HFFc6 (cell line): ENCODE data around the gene HINT3. TPM values are rescaled to one million over a fixed set of nuclear protein-coding genes. Genes with fewer than 3 reads are reported as not detected.
"Not testable (repeated sequence)": the region's sequence is repeated elsewhere in the genome, so short reads cannot be mapped to it uniquely, and the experiment has no call there.

Experiments used
- DNase-seq: peaks from one replicate; pipeline ENCODE4 v3.0.0-alpha.2; 2018
- H3K27ac Mint-ChIP-seq: 2 replicates; pipeline ENCODE4 v1.8.0; 2020; ENCODE audit warnings: mild to moderate bottlenecking, mixed read lengths
- H3K27me3 Mint-ChIP-seq: 2 replicates; pipeline ENCODE4 v1.8.0; 2021; ENCODE audit warnings: mild to moderate bottlenecking, moderate library complexity, mixed read lengths; ENCODE audit not compliant: insufficient read depth
- H3K36me3 Mint-ChIP-seq: 2 replicates; pipeline ENCODE4 v1.8.0; 2021; ENCODE audit warnings: low read depth, mixed read lengths
- H3K4me1 Mint-ChIP-seq: 2 replicates; pipeline ENCODE4 v1.8.0; 2020; ENCODE audit warnings: low read depth, mixed read lengths
- H3K4me3 Mint-ChIP-seq: 2 replicates; pipeline ENCODE4 v1.8.0; 2020; ENCODE audit warnings: mild to moderate bottlenecking, moderate library complexity, mixed read lengths
- H3K9me3 Mint-ChIP-seq: 2 replicates; pipeline ENCODE4 v1.8.0; 2020; ENCODE audit warnings: mild to moderate bottlenecking, mixed read lengths
- CTCF ChIP-seq: fragments of 200-600 bp; sonication (generic); IDR thresholded peaks from 2 replicates; pipeline ENCODE4 v1.5.0; 2021; ENCODE audit warnings: antibody characterized with exemption, mild to moderate bottlenecking
- total RNA-seq, 6 experiments: library from RNA; stranded (reverse); fragmentation: NEBNext Ultra II Directional; extraction: Animal tissue kit (Norgen Biotek cat#: 25700); gene quantifications; 2 replicates in 1 of 6; 3 replicates in 5 of 6; pipeline ENCODE4 v1.2.3, GENCODE V29; 2021

The HINT3 gene
- total RNA-seq, 6 experiments from 2014 or later = 11.0 to 14.4 (median 12.3) TPM

- Mint-ChIP-seq H3K27ac (no peak overlapping the region), H3K9me3 (no peaks in the 10 kb centered on the region), H3K4me3 (no peak overlapping the region), H3K4me1 (peaks cover 7% of the 10 kb centered on the region; the same call in 1 of the 2 replicates), H3K27me3 (peaks cover 3% of the 10 kb centered on the region; the same call in 1 of the 2 replicates), H3K36me3 (peaks cover 5% of the 10 kb centered on the region; the same call in 1 of the 2 replicates)
- TF ChIP-seq CTCF = no peak
- DNase-seq = no peak
These were observed 10.0 kb downstream of the HINT3 start for GRCh38 chr6:125966569-125966968.

DNA sequence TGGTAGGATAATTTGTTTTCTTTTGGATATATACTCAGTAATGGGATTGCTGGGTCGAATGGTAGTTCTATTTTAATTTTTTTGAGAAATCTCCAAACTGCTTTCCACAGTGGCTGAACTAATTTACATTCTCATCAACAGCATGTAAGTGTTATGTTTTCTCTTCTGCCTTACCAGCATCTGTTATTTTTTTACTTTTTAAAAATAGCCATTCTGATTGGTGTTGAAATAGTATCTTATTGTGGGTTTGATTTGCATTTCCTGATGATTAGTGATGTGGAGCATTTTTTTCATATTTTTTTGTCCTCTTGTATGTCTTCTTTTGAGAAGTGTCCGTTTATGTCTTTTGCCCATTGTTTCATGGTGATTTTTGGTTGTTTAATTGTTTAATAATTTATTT, 11.9 kb downstream of the HINT3 start:
- no peak for TF ChIP-seq CTCF
- no peak overlapping the region for H3K4me3 Mint-ChIP-seq
- DNase-seq = no peak
- peaks cover 7% of the 10 kb centered on the region; the same call in 1 of the 2 replicates for H3K4me1 Mint-ChIP-seq
- no peaks in the 10 kb centered on the region for H3K27me3 Mint-ChIP-seq
- no peak overlapping the region for H3K27ac Mint-ChIP-seq
- H3K9me3 Mint-ChIP-seq = no peaks in the 10 kb centered on the region
- H3K36me3 Mint-ChIP-seq = peaks cover 5% of the 10 kb centered on the region; the same call in 1 of the 2 replicates

GRCh38 chr6:125970760-125971159, 14.2 kb downstream of the HINT3 start:
- peaks cover 5% of the 10 kb centered on the region; the same call in 1 of the 2 replicates for H3K36me3 Mint-ChIP-seq
- H3K9me3 Mint-ChIP-seq = no peaks in the 10 kb centered on the region
- peaks cover 7% of the 10 kb centered on the region; the same call in 1 of the 2 replicates for H3K4me1 Mint-ChIP-seq
- H3K27me3 Mint-ChIP-seq = no peaks in the 10 kb centered on the region
- DNase-seq = no peak
- H3K4me3 Mint-ChIP-seq = no peak overlapping the region
- TF ChIP-seq CTCF = no peak
- H3K27ac Mint-ChIP-seq = no peak overlapping the region

GRCh38 chr6:125972478-125972877, 15.9 kb downstream of the HINT3 start:
- DNase-seq, H3K9me3 Mint-ChIP-seq, H3K4me3 Mint-ChIP-seq, H3K27ac Mint-ChIP-seq, H3K4me1 Mint-ChIP-seq, H3K27me3 Mint-ChIP-seq, H3K36me3 Mint-ChIP-seq: not testable (repeated sequence)

DNA sequence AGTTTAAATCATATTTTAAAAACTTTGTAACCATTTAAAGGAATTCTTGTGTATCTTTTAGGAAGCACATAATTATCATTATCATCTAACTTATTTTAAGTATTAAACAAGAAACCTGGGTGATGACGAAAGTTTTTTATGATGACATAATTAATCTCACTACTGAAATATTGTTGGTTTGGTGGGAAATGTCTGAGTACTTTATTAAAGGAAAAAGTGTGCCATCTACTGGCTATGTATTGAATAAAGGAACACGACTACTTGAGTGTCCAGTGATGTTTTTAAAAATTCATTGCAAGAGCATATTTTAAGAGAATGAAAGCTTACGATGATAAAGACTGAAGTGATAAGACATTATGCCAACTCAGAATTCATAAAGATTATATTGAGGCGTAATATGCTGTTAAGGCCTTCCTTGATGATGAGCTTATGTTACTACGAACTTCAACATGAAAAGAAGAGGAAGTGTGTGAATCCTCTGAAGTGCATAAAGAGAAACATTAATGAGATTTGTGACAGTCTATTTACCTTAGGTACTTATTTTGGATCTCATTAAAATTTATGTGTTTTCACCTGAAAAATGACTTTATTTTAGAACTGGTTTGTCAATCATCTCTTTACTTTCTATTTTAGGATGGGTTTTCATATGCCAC, 17.8 kb downstream of the HINT3 start:
- Mint-ChIP-seq H3K27ac (no peak overlapping the region), H3K36me3 (no peaks in the 10 kb centered on the region), H3K9me3 (no peaks in the 10 kb centered on the region), H3K4me3 (no peak overlapping the region), H3K27me3 (no peaks in the 10 kb centered on the region), H3K4me1 (no peaks in the 10 kb centered on the region)
- peak; percentile 84 for TF ChIP-seq CTCF
- peak; percentile 59 for DNase-seq

- no peak for TF ChIP-seq CTCF
- H3K4me3 Mint-ChIP-seq = no peak overlapping the region
- H3K27me3 Mint-ChIP-seq = no peaks in the 10 kb centered on the region
- H3K27ac Mint-ChIP-seq = no peak overlapping the region
- no peaks in the 10 kb centered on the region for H3K36me3 Mint-ChIP-seq
- no peak for DNase-seq
- no peaks in the 10 kb centered on the region for H3K9me3 Mint-ChIP-seq
- H3K4me1 Mint-ChIP-seq = no peaks in the 10 kb centered on the region
These were observed 22.5 kb downstream of the HINT3 start for GRCh38 chr6:125979101-125979500.
